B cell (primary cell): Measurements from ENCODE around the gene SMTNL1. TPM values are rescaled to one million over a fixed set of nuclear protein-coding genes. Genes with fewer than 3 reads are reported as not detected.
"Not testable (repeated sequence)": the region's sequence is repeated elsewhere in the genome, so short reads cannot be mapped to it uniquely, and the experiment has no call there.

ENCODE experiments used
- ATAC-seq: fragments of 200-7000 bp; cut with Tn5 transposase; one replicate; pipeline ENCODE4 v1.10.0; 2021; ENCODE audit warnings: low read depth, mild to moderate bottlenecking, moderate number of reproducible peaks, moderate library complexity
- CTCF ChIA-PET: fragments of 350-600 bp; sonication (Branson Sonifier 250); formaldehyde crosslinking; loops from one replicate; lab custom pipeline; 2021; ENCODE audit warnings: antibody characterized with exemption, inconsistent platforms; lab: Charles Lee
- POLR2A ChIA-PET: fragments of 350-600 bp; sonication (Branson Sonifier 250); formaldehyde crosslinking; loops from one replicate; lab custom pipeline; 2021; ENCODE audit warnings: antibody characterized with exemption; lab: Charles Lee
- DNase-seq: peaks from one replicate; pipeline ENCODE4 v3.0.0; 2013
- H2AFZ ChIP-seq: 2 replicates; pipeline ENCODE4 v1.6.1; 2012; ENCODE audit warnings: mild to moderate bottlenecking, low read depth, low read length; ENCODE audit not compliant: insufficient read depth, poor library complexity, severe bottlenecking
- H3K27ac ChIP-seq, 2 donors: 1 replicate in 1 of 2; 2 replicates in 1 of 2; pipeline ENCODE4 v1.5.1; 2012 to 2013; ENCODE audit warnings: low read length in 2 of 2, mild to moderate bottlenecking in 2 of 2, moderate library complexity in 1 of 2
- H3K27me3 ChIP-seq, 4 experiments: fragments of 200-600 bp in 1 of 4; sonication (generic) in 1 of 4; replicated peaks in 1 of 4; 1 replicate in 2 of 4; 2 replicates in 2 of 4; pipeline versions ENCODE4 v1.6.1 to v1.7.0; 2013 to 2016; ENCODE audit warnings: low read length in 3 of 4, mild to moderate bottlenecking in 2 of 4, mixed read lengths in 1 of 4, moderate library complexity in 1 of 4; ENCODE audit not compliant: insufficient read depth in 4 of 4, control insufficient read depth in 3 of 4; ENCODE audit errors: control extremely low read depth in 1 of 4
- H3K36me3 ChIP-seq, 2 experiments: replicated peaks in 1 of 2; 1 replicate in 1 of 2; 2 replicates in 1 of 2; pipeline versions ENCODE4 v1.6.1 to v1.7.1; 2013; ENCODE audit warnings: low read length in 1 of 2; ENCODE audit not compliant: insufficient read depth in 2 of 2, control insufficient read depth in 1 of 2; ENCODE audit errors: control extremely low read depth in 1 of 2, extremely low read depth in 1 of 2
- H3K4me1 ChIP-seq, 2 donors: fragments of 200-600 bp in 1 of 2; sonication (generic) in 1 of 2; 1 replicate in 1 of 2; 2 replicates in 1 of 2; pipeline versions ENCODE4 v1.5.1 to v1.6.1; 2013 to 2017; ENCODE audit warnings: low read length in 2 of 2; ENCODE audit not compliant: control insufficient read depth in 2 of 2, insufficient read depth in 2 of 2
- H3K4me2 ChIP-seq: replicated peaks from 2 replicates; pipeline ENCODE3; 2012; ENCODE audit warnings: mild to moderate bottlenecking, low read depth, low read length; ENCODE audit not compliant: poor library complexity, severe bottlenecking
- H3K4me3 ChIP-seq, 5 experiments: fragments of 200-600 bp in 1 of 5; sonication (generic) in 1 of 5; 1 replicate in 3 of 5; 2 replicates in 2 of 5; pipeline versions ENCODE4 v1.5.1 to v1.7.0; 2011 to 2016; ENCODE audit warnings: low read length in 4 of 5, mild to moderate bottlenecking in 4 of 5, low read depth in 2 of 5, control low read depth in 1 of 5, moderate library complexity in 1 of 5; ENCODE audit not compliant: insufficient read depth in 1 of 5; ENCODE audit errors: control extremely low read depth in 1 of 5, extremely low read depth in 1 of 5
- H3K79me2 ChIP-seq: fragments of 200-600 bp; sonication (generic); one replicate; pipeline ENCODE4 v1.6.0; 2016; ENCODE audit warnings: low read length; ENCODE audit not compliant: control insufficient read depth, insufficient read depth
- H3K9ac ChIP-seq: fragments of 200-600 bp; sonication (generic); 2 replicates; pipeline ENCODE4 v1.6.1; 2017; ENCODE audit warnings: mild to moderate bottlenecking, low read length, moderate library complexity
- H3K9me3 ChIP-seq, 3 donors: one replicate each; pipeline versions ENCODE4 v1.6.1 to v1.7.1; 2013; ENCODE audit warnings: low read length in 2 of 3; ENCODE audit not compliant: control insufficient read depth in 2 of 3, insufficient read depth in 1 of 3; ENCODE audit errors: control extremely low read depth in 1 of 3
- H4K20me1 ChIP-seq: 2 replicates; pipeline ENCODE4 v1.6.0; 2012; ENCODE audit warnings: mild to moderate bottlenecking, low read length; ENCODE audit not compliant: insufficient read depth, control insufficient read depth, poor library complexity, severe bottlenecking
- H3K27ac Mint-ChIP-seq: one replicate; pipeline ENCODE4 v1.8.0; 2021; ENCODE audit warnings: mixed read lengths
- H3K27me3 Mint-ChIP-seq: one replicate; pipeline ENCODE4 v1.8.0; 2021; ENCODE audit warnings: mixed read lengths
- H3K4me1 Mint-ChIP-seq: one replicate; pipeline ENCODE4 v1.8.0; 2021; ENCODE audit warnings: mixed read lengths
- H3K4me3 Mint-ChIP-seq: one replicate; pipeline ENCODE4 v1.8.0; 2021; ENCODE audit warnings: mixed read lengths
- H3K9me3 Mint-ChIP-seq: one replicate; pipeline ENCODE4 v1.8.0; 2022; ENCODE audit warnings: mixed read lengths; ENCODE audit not compliant: insufficient read depth
- EZH2 ChIP-seq: IDR thresholded peaks from 2 replicates; pipeline ENCODE4 v1.6.1; 2012; ENCODE audit warnings: borderline replicate concordance, low read depth, mild to moderate bottlenecking, moderate library complexity, low read length; ENCODE audit not compliant: insufficient read depth, poor library complexity, severe bottlenecking
- WGBS: methylation state at CpG from one replicate; pipeline ENCODE4 v1.1.5; 2013; ENCODE audit warnings: missing lambda C conversion rate; ENCODE audit not compliant: insufficient coverage; 5-methylcytosine and 5-hydroxymethylcytosine counted together
- intact Hi-C: fragments of 100-400 bp; cut with micrococcal nuclease; formaldehyde crosslinking; loops from one replicate; pipeline ENCODE4 v1.10.0; 2022
- polyA plus RNA-seq: library from polyadenylated mRNA; depleted of rRNA; stranded (reverse); fragments of >200 nt; gene quantifications from 2 replicates; pipeline ENCODE4 v1.2.3, GENCODE V29; 2012
- total RNA-seq, 2 donors: library from RNA; stranded (reverse); fragments of 120-200 nt in 1 of 2; gene quantifications; 1 replicate in 1 of 2; 2 replicates in 1 of 2; pipeline versions ENCODE4 v1.2.3 to v1.2.4, GENCODE V29; 2013 to 2022
- TF ChIP-seq, protein P1 (sequence below): fragments of 200-600 bp; IDR thresholded peaks from one replicate; pipeline ENCODE4 v1.8.0; 2022; ENCODE audit warnings: antibody characterized with exemption, mild to moderate bottlenecking

Gene SMTNL1
- total and polyA plus RNA-seq, 2 donors (not counting 1 experiment from before 2014, with no cell fraction given) = not detected

DNA sequence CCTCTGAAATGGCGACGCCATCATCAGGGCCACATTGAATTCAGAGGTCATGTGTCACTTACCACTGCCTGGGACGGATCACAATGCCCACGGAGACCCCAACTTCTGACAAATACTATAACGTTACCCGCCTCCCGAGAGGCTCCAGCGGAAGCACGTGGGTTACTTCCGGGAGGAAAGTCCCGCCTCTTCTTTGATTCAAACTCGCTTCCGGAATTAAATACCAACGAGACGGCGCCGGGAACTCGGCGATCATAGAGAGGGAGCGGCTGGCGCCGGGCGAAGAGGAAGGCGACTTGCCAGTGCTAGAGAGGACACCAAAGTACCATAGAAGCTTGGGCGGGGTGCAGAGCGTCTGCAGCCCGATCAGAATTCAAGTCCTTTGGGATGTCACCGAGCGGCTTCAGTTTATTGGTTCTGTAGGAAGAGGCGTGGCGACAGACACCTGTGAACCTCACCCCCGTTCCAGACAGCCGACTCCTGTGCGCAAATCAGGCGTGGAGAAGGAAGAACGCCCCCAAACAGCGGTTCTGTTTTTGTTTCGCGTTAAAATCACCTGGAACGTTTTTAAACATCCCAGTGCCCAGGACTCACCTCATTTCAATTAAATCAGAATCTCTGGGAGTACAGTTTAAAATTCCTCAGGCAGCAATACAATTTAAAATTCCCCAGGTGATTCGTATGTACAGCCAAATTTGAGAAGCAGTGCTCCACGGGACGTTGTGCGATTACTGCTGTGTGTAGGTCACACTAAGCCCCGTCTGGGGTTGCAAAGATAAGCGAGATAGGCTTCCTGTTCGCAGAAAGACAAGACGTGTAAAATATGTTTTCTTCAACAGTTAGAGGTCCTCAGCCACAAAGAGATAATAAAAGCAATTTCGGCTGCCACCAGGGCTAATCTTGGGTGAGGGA is 6.5 kb upstream of the SMTNL1 start, which contains the start of gene TIMM10:
Gene TIMM10 (minus strand): TSS at position 159 of the 912 bp plus-strand sequence. CDS start 565 bp downstream, outside the sequence.
- H3K4me1 ChIP-seq = peaks cover 13 to 17% of the 10 kb centered on the region in 2 donors
- H3K9ac ChIP-seq = peak within 1 kb of the TSS; percentile 74
- intact Hi-C loops = loop anchor here (1.0 to 5.0 kb wide), 10 partner anchors 16 to 1048 kb away; partner anchors contain the start of genes CLP1, SELENOH, SLC43A1 and SLC43A3
- H3K4me3 Mint-ChIP-seq = peak within 1 kb of the TSS; percentile 94
- H3K27me3 ChIP-seq = no peaks in the 10 kb centered on the region
- H3K79me2 ChIP-seq = peaks cover 12% of the 10 kb centered on the region
- ChIA-PET POLR2A (interaction anchor here (0.6 to 0.8 kb wide), 5 partner anchors 36 to 269 kb away, joined by 3 to 9 read pairs (median 3); partner anchors contain the start of genes SSRP1 and UBE2L6), CTCF (interaction anchor here (1.0 to 11.8 kb wide), 10 partner anchors 15 to 270 kb away, joined by 3 to 355 read pairs (median 7); partner anchors contain the start of genes RTN4RL2, SLC43A1 and UBE2L6)
- peak within 1 kb of the TSS; percentile 67 to 91 for H3K27ac ChIP-seq
- peak within 1 kb of the TSS; percentile 95 for H3K27ac Mint-ChIP-seq
- peak within 1 kb of the TSS; percentile 89 for H3K4me2 ChIP-seq
- under 1% methylated on average over 41 of the region's 49 CpGs for WGBS
- no peaks in the 10 kb centered on the region for H4K20me1 ChIP-seq
- peaks cover 24% of the 10 kb centered on the region for H3K4me1 Mint-ChIP-seq
- H3K9me3 ChIP-seq = no peaks in the 10 kb centered on the region
- H3K4me3 ChIP-seq = peak within 1 kb of the TSS; percentile 70 to 94 (median 87)
- H2AFZ ChIP-seq = peak within 1 kb of the TSS; percentile 77
- H3K36me3 ChIP-seq = peaks cover 0 to 12% of the 10 kb centered on the region in 2 experiments
- no peak for TF ChIP-seq EZH2
- TF ChIP-seq, protein P1, sequence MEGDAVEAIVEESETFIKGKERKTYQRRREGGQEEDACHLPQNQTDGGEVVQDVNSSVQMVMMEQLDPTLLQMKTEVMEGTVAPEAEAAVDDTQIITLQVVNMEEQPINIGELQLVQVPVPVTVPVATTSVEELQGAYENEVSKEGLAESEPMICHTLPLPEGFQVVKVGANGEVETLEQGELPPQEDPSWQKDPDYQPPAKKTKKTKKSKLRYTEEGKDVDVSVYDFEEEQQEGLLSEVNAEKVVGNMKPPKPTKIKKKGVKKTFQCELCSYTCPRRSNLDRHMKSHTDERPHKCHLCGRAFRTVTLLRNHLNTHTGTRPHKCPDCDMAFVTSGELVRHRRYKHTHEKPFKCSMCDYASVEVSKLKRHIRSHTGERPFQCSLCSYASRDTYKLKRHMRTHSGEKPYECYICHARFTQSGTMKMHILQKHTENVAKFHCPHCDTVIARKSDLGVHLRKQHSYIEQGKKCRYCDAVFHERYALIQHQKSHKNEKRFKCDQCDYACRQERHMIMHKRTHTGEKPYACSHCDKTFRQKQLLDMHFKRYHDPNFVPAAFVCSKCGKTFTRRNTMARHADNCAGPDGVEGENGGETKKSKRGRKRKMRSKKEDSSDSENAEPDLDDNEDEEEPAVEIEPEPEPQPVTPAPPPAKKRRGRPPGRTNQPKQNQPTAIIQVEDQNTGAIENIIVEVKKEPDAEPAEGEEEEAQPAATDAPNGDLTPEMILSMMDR = no peak
- H3K9me3 Mint-ChIP-seq = no peaks in the 10 kb centered on the region
- ATAC-seq = peak; percentile 94
- no peaks in the 10 kb centered on the region for H3K27me3 Mint-ChIP-seq
- peak; percentile 97 for DNase-seq

DNA sequence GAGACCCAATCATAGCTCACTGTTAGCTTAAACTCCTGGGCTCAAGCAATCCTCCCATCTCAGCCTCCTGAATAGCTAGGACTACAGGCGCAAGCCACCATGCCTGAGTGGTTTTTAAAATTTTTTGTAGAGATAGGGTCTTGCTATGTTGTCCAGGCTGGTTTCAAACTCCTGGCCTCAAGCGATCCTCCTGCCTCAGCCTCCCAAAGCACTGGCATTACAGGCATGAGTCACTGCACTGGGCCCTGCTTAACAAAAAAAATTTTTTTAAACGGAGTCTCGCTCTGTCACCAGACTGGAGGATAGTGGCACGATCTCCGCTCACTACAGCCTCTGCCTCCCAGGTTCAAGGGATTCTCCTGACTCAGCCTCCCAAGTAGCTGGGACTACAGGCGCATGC is 2.9 kb upstream of the SMTNL1 start:
- not testable (repeated sequence) for DNase-seq, H3K27ac ChIP-seq, H3K4me2 ChIP-seq, H4K20me1 ChIP-seq, H3K36me3 ChIP-seq, H3K27ac Mint-ChIP-seq, H3K9ac ChIP-seq, H3K4me3 ChIP-seq, ATAC-seq, H3K4me3 Mint-ChIP-seq, H3K27me3 ChIP-seq, H2AFZ ChIP-seq, H3K9me3 ChIP-seq, H3K9me3 Mint-ChIP-seq, H3K27me3 Mint-ChIP-seq
- peaks cover 21% of the 10 kb centered on the region for H3K4me1 Mint-ChIP-seq
- 97% methylated on average over 5 of the region's 7 CpGs for WGBS
- H3K4me1 ChIP-seq = peaks cover 13 to 15% of the 10 kb centered on the region in 2 donors
- intact Hi-C loops = loop anchor here (5.0 kb wide), 1 partner anchor 108 kb away; no protein-coding TSS in a partner anchor
- peaks cover 11% of the 10 kb centered on the region for H3K79me2 ChIP-seq
- ChIA-PET POLR2A (interaction anchor here (0.7 kb wide), 1 partner anchor 17 kb away, joined by 3 read pairs; no protein-coding TSS in a partner anchor), CTCF (interaction anchor here (0.7 to 11.8 kb wide), 5 partner anchors 9 to 140 kb away, joined by 3 to 355 read pairs (median 4); no protein-coding TSS in a partner anchor)
